OCI-LY1 (cell line): ENCODE data around the gene S1PR4.

Source experiments
- CTCF ChIP-seq: fragments of 200-600 bp; sonication (generic), shearing (Covaris generic); IDR thresholded peaks from 2 replicates; pipeline ENCODE4 v1.5.1; 2017; ENCODE audit warnings: mild to moderate bottlenecking, antibody characterized with exemption, low read length, moderate library complexity, mixed read lengths
- EZH2 ChIP-seq: fragments of 200-600 bp; sonication (generic), shearing (Covaris generic); IDR thresholded peaks from 2 replicates; pipeline ENCODE4 v1.8.0; 2017; ENCODE audit warnings: borderline replicate concordance, mixed run types, mild to moderate bottlenecking, antibody characterized with exemption, low read length, moderate library complexity, mixed read lengths

- TF ChIP-seq CTCF (no peak), EZH2 (no peak)
Measured at GRCh38 chr19:3222709-3223108, 44.1 kb downstream of the S1PR4 start.
